ENCODE measurements around the gene HAP1.
A peak's percentile ranks its signal among the peaks of the same experiment; 100 is the strongest.

The HAP1 gene

GRCh38 chr17:41741709-41742108 lies 7.3 kb upstream of the HAP1 start:
- no peak overlapping the region for H3K4me3 ChIP-seq (ENCODE audit: low read length)
- no peak for DNase-seq (ENCODE audit: low read depth)
- TF ChIP-seq, protein P1, sequence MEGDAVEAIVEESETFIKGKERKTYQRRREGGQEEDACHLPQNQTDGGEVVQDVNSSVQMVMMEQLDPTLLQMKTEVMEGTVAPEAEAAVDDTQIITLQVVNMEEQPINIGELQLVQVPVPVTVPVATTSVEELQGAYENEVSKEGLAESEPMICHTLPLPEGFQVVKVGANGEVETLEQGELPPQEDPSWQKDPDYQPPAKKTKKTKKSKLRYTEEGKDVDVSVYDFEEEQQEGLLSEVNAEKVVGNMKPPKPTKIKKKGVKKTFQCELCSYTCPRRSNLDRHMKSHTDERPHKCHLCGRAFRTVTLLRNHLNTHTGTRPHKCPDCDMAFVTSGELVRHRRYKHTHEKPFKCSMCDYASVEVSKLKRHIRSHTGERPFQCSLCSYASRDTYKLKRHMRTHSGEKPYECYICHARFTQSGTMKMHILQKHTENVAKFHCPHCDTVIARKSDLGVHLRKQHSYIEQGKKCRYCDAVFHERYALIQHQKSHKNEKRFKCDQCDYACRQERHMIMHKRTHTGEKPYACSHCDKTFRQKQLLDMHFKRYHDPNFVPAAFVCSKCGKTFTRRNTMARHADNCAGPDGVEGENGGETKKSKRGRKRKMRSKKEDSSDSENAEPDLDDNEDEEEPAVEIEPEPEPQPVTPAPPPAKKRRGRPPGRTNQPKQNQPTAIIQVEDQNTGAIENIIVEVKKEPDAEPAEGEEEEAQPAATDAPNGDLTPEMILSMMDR (conservative IDR thresholded peaks at IDR 0.05; ENCODE audit: low read depth, low read length): no peak

GRCh38 chr17:41740506-41740905 lies 6.1 kb upstream of the HAP1 start:
- TF ChIP-seq, protein P1 (conservative IDR thresholded peaks at IDR 0.05; ENCODE audit: low read depth, low read length): no peak
- no peak for DNase-seq (ENCODE audit: low read depth)
- H3K4me3 ChIP-seq (ENCODE audit: low read length): no peak overlapping the region

- no peak for DNase-seq (ENCODE audit: low read depth)
- TF ChIP-seq, protein P1 (conservative IDR thresholded peaks at IDR 0.05; ENCODE audit: low read depth, low read length): no peak
- no peak overlapping the region for H3K4me3 ChIP-seq (ENCODE audit: low read length)
Observed at GRCh38 chr17:41739661-41740352, 5.4 kb upstream of the HAP1 start.

- no peak overlapping the region for H3K4me3 ChIP-seq (ENCODE audit: low read length)
- no peak for DNase-seq (ENCODE audit: low read depth)
- TF ChIP-seq, protein P1 (conservative IDR thresholded peaks at IDR 0.05; ENCODE audit: low read depth, low read length): no peak
Observed at GRCh38 chr17:41738801-41739112, 4.3 kb upstream of the HAP1 start.

DNA sequence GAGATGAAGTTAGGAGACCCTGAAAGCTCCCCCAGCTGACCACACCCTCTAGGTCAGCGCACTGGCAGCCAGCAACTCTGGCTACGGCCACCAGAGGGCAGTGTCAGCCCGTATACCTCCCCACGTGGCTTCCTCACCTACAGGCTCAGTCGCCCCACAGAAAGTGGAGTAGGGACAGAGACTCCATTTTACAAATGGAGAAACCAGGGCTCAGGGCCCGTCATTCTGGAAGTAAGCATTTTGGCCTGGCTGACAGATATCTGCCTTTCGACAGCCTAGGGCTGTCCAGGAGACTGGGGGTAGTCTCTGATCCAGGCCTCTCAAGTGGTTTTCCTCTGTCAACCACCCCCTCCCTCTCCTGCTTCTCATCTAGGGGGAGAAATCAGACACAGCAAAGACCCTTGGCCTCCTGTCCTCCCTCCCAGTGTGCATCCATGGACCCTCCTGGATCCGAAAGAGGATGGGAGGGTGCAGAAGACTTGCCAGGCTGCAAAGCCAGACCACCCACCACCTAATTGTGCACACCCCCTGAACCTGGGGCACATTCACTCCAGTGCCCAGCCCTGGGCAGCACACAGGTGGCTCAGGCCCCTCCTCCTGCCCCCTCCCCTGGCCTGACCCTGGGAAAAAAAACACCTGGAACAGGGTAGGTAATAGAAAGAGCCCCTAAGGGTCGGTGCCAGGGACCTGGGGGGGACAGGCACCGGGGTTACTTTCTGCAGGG lies 3.8 kb upstream of the HAP1 start:
- no peak for DNase-seq (ENCODE audit: low read depth)
- no peak overlapping the region for H3K4me3 ChIP-seq (ENCODE audit: low read length)
- TF ChIP-seq, protein P1 (conservative IDR thresholded peaks at IDR 0.05; ENCODE audit: low read depth, low read length): peak; percentile 96

DNA sequence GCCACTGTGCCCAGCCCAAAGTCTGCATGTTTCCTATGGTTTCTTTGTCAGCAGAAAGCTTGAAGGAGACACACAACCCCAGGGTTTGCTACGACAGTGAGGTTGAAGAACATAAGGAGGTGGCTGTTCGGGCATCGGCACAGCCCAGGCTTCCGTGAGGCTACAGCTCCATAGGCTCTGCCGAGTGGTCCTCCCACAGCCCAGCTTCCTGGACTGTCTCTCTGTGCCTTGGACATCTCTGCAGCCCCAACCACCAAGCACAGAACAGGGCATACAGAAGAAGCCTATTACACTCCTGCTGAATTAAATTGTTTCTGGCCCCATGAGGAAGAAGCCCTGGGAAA lies 3.2 kb upstream of the HAP1 start:
- TF ChIP-seq, protein P1 (conservative IDR thresholded peaks at IDR 0.05; ENCODE audit: low read depth, low read length): no peak
- no peak overlapping the region for H3K4me3 ChIP-seq (ENCODE audit: low read length)
- no peak for DNase-seq (ENCODE audit: low read depth)
